Measurements from ENCODE around the gene INPP4B.
"Not testable (repeated sequence)": the region's sequence is repeated elsewhere in the genome, so short reads cannot be mapped to it uniquely, and the experiment has no call there.

INPP4B gene

DNA sequence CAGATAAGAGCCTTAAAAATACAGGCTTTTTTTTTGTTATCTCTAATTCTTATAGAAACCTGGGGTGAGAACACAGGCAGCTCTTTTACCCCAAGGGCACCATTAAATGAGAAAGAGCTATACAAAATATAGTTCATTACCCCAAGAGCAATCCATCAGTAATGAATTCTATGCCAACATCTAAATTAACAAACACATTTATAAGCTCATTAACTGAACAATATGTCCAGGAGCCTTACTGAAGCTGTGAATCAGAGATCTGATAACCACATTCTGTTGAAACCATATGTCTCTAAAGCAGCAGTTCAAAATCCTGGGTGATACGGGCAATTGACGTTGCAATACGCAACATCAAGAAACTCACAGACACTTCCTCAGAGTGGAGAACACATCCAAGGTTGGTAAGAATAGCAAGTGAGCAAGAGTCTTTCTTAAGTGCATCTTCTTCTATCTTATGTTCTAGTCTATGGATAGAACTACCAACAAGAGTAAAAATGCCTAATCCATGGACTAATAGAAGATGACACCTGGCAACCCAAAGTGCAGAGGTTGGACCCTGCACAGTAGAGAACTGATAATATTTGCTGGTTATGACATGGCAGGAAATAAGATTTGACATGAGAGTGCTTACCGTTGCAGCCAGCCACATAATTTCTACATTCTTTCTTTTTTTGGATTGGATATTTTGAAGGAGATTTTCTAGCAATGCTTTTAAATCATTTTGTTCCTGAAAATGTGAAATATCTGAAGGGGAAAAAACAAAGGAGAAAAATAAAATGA is 760.4 kb downstream of the INPP4B start:
- no peak for DNase-seq (ENCODE audit: low spot score)

DNA sequence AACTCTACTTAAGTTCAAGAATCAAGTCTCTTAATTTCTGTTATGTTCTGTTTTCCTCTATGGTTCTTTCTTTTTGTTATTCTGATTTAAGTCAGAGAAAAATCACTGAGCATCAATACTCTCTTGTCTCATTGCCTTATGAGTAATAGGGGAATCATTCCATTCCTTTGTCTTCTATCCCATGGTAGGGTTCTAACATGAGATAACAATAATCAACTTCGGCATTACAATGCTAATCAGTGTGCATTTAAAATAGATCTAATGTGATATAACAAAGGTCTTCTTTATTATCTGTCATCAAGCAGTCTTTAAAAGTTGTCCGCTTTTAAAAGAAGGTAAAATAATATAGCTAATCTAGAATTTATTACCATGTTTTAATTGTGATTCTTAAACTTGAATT is 762.8 kb downstream of the INPP4B start:
- no peak for DNase-seq (ENCODE audit: low spot score)

DNA sequence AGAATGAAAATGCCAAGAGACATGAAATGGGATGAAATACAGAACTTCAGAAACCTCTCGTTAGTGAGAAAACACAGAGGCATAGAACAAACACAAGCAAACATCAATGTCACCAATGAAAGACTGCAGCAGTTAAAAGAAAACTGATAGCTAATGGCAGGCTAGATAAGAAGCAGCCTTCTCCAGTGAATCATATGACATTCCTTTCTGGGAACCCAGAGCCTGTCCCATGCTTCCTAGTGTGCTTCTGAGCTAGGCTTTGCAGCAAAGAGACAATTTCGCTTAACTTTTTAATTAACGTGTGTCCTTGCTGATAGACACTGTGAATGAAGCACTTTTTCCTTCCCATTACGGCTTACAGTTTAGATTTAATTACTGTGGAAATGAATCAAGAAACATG is 765.1 kb downstream of the INPP4B start:
- DNase-seq (ENCODE audit: low spot score), result no peak

DNA sequence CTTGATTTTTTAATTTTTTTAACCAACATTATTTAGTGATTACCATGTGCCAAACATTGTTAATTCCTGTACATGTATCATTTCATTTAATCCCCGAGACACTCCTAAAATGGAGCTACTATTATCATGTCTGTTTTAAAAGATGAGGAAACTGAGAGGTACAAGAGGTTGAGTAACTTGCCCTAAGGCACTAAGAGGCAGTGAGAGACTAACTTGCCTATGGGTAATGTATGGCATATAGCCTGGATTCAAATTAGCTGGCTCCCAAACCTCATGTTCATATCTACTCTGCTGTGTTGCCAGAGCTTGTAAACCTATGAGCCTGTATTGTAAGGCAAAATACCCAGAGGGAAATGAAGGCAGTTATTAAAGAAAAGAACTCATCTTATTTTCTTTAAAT is 766.1 kb downstream of the INPP4B start:
- DNase-seq (ENCODE audit: low spot score), result no peak

- DNase-seq (ENCODE audit: low spot score), result no peak
Measured at GRCh38 chr4:142077048-142077447, 769.1 kb downstream of the INPP4B start.

- not testable (repeated sequence) for DNase-seq (ENCODE audit: low spot score)
Measured at GRCh38 chr4:142068304-142068703, 777.8 kb downstream of the INPP4B start.

GRCh38 chr4:142066562-142066961 is 779.5 kb downstream of the INPP4B start:
- not testable (repeated sequence) for DNase-seq (ENCODE audit: low spot score)

GRCh38 chr4:142065086-142065647 is 780.9 kb downstream of the INPP4B start:
- DNase-seq (ENCODE audit: low spot score), result no peak

GRCh38 chr4:142064181-142064580 is 781.9 kb downstream of the INPP4B start:
- no peak for DNase-seq (ENCODE audit: low spot score)

- DNase-seq (ENCODE audit: low spot score), result no peak
Measured at GRCh38 chr4:142045996-142046395, 800.1 kb downstream of the INPP4B start.

GRCh38 chr4:142044271-142044670 is 801.8 kb downstream of the INPP4B start:
- no peak for DNase-seq (ENCODE audit: low spot score)

DNA sequence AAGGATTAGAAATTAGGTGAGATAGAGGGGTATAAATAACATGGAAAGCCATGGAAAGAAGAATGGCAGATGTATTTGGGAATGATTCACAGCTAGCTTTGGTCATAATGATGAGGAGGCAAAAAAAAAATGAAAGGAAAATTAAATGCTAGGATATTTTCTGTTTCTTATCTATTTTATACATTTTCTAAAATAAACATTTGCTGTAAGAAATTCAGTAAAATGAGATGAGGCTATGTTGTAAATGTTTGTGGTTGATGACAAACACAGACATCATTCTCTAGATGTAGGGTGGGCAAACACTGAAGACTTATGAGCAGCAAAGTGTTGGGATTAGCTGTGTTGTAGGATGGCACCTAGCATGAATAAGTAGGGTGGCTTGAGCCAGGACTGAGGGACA is 802.6 kb downstream of the INPP4B start:
- DNase-seq (ENCODE audit: low spot score), result no peak

DNA sequence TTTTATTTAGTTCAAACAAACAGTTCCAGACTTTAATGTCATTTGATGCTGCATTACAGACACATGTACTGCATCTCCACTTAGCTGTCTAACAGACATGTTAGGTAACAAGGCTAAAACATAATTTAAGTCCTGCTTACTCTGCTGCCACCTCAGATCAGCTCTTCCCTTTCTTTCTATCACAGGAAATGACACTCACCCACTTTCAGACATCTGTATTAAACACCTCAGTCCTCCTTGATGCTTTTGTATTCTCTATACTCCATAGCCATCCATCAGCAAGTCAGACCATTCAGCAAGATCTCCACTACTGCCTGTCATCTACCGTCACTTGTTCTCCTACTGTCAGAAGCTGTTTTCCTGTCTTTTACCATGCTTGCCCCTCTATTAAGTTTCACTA is 804.3 kb downstream of the INPP4B start:
- no peak for DNase-seq (ENCODE audit: low spot score)

- DNase-seq (ENCODE audit: low spot score), result no peak
Measured at GRCh38 chr4:142040043-142040442, 806.1 kb downstream of the INPP4B start.

GRCh38 chr4:142036795-142037583 is 809.1 kb downstream of the INPP4B start:
- DNase-seq (ENCODE audit: low spot score), result no peak

- DNase-seq (ENCODE audit: low spot score), result no peak
Measured at GRCh38 chr4:142035566-142035965, 810.5 kb downstream of the INPP4B start.

- no peak for DNase-seq (ENCODE audit: low spot score)
Measured at GRCh38 chr4:142034101-142034500, 812.0 kb downstream of the INPP4B start.

- DNase-seq (ENCODE audit: low spot score), result no peak
Measured at GRCh38 chr4:142030010-142030409, 816.1 kb downstream of the INPP4B start.

GRCh38 chr4:142021761-142022160 is 824.3 kb downstream of the INPP4B start:
- no peak for DNase-seq (ENCODE audit: low spot score)

DNA sequence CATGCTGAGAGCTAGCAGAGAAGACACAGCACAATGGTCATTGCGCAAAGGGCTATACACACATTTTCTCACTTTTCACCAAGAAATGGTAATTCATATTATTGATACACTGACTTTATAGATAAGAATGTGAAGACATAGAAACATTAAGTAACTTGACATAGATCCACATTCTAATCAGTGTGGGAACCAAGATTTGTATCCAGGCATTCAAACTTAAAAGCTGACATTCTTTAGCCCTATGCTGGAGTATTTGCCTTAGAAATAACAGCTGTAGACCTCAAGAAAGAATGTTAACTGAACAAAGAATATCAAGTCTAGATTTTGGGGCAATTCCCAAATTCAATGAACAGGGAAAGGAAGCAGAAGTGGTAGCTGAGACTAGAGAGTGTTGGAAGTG is 824.9 kb downstream of the INPP4B start:
- no peak for DNase-seq (ENCODE audit: low spot score)

GRCh38 chr4:142016031-142016430 is 830.1 kb downstream of the INPP4B start:
- DNase-seq (ENCODE audit: low spot score), result no peak

GRCh38 chr4:142009751-142010150 is 836.4 kb downstream of the INPP4B start:
- no peak for DNase-seq (ENCODE audit: low spot score)

- DNase-seq (ENCODE audit: low spot score), result no peak
Measured at GRCh38 chr4:142005519-142005918, 840.6 kb downstream of the INPP4B start.

Data from iPS-NIHi11 (cell line).